Loucy (cell line): Measurements from ENCODE around the gene CREB3L4.

Source experiments
- CTCF ChIP-seq: fragments of 200-600 bp; sonication (generic); conservative IDR thresholded peaks from 2 replicates; pipeline ENCODE4 v1.5.1; 2014; ENCODE audit warnings: mild to moderate bottlenecking, antibody characterized with exemption, low read length
- EZH2phosphoT487 ChIP-seq: fragments of 200-600 bp; IDR thresholded peaks from 2 replicates; pipeline ENCODE4 v1.6.1; 2018; ENCODE audit warnings: antibody characterized with exemption, mild to moderate bottlenecking, moderate library complexity, borderline replicate concordance

- TF ChIP-seq CTCF (no peak), EZH2phosphoT487 (no peak)
These were observed 7.5 kb upstream of the CREB3L4 start for GRCh38 chr1:153960206-153960605.
